Activated T-cell treated with anti-CD3 and anti-CD28 coated beads for 4 hours (primary cell): Measurements from ENCODE around the gene NUDT9.
"Not testable (repeated sequence)": the region's sequence is repeated elsewhere in the genome, so short reads cannot be mapped to it uniquely, and the experiment has no call there.

ENCODE experiments used
- DNase-seq: peaks from one replicate; pipeline ENCODE4 v3.0.0-alpha.2; 2020

The NUDT9 gene

GRCh38 chr4:87465739-87466366, 43.5 kb downstream of the NUDT9 start:
- no peak for DNase-seq

GRCh38 chr4:87469390-87469789, 47.0 kb downstream of the NUDT9 start:
- no peak for DNase-seq

GRCh38 chr4:87476934-87477333, 54.6 kb downstream of the NUDT9 start:
- DNase-seq, result no peak

- no peak for DNase-seq
These were observed 56.4 kb downstream of the NUDT9 start for GRCh38 chr4:87478732-87479250.

DNA sequence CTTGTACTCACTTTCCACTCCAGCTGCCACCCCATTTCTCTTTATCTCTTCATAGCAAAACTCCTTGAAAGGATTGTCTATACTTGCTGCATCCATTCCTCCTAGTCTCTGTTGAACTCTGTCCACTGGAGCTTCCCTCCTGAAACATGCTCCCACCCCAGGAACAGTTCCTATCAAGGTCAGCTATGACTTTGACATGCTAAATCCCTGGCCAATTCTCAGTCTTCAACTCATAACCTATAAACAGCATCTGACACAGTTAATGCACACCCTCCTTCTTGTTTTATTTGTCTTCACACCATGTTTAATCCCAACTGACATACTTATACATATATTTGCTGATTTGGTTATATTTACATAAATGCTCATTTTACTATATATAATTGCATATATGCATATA, 59.0 kb downstream of the NUDT9 start:
- no peak for DNase-seq

GRCh38 chr4:87483247-87483646, 60.9 kb downstream of the NUDT9 start:
- DNase-seq, result not testable (repeated sequence)

GRCh38 chr4:87488666-87489065, 66.3 kb downstream of the NUDT9 start:
- DNase-seq, result not testable (repeated sequence)

DNA sequence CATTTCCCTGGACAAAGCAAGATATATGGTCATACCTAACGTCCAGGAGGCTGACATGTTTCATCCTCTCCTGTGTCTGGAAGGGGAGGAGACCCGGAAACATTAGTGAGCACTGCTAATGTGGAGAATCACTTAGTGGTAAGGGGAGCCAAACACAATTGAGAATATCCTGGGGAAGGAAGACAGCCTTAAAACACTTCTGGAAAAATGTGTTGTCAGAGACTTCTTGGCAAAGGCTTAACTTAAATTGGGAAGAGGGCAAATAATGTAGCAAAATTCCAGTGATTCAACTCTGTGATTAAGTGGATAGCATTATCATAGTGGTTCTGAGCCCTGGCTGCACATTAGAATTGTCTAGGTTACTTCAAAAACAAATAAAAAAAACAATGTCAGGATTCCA, 67.3 kb downstream of the NUDT9 start:
- no peak for DNase-seq

GRCh38 chr4:87490664-87491369, 68.4 kb downstream of the NUDT9 start:
- no peak for DNase-seq

DNA sequence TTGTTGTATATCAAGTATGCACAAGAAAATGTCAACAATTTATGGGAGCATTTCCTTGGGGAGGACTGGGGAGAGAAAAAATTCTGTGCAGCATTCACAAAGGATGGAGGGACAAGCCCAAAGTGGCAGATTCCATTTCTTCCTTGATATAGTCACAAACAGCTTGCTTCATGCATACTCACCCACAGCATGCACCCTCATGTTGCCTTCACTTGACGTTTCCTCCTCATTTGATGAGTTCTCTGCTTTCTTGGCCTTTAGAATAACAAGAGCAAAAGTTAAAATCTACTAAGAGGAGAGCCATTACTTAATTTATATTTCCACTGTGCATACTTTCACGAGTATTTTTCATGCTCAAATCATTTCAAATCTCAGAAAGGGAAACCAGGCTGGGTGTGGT, 69.1 kb downstream of the NUDT9 start:
- DNase-seq, result no peak

GRCh38 chr4:87491851-87492250, 69.5 kb downstream of the NUDT9 start:
- not testable (repeated sequence) for DNase-seq

DNA sequence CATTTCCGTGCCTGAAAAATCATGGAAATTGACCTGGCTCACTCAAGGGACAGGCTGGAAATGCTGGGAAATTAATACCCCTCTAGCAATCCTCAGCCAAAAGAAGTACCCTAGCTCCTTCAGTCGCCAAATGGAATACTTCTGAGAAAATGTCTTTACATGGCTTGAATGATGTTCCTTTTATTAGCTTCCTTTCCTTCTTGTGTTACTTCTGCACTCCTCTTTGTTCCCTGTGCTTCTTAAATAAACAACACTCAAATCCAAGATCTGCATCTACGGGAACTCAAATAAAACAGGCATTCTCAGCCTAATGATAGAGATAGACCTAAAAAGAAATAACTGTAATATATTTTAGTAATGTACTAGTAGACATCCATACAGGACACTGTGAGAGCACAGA, 70.7 kb downstream of the NUDT9 start:
- no peak for DNase-seq

DNA sequence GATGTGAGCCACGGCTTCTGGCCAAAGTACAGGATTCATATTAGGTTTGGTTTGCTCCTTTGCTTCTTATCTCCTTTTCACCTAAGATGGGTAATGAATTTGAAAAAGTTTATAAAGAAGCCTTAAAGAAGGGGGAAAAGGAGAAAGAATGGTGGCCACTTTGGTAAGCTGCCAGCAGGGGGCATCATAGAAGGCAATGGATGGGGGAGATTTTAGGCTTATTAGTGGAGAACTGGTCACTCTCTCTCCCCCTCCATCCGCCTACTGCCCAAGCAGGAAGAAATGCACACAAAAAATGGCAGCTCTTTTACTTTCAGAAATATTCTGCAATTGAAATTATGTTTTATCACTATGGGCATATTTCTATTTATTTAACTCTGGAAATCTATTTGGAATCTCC, 74.8 kb downstream of the NUDT9 start:
- DNase-seq, result no peak

GRCh38 chr4:87497578-87497977, 75.2 kb downstream of the NUDT9 start:
- DNase-seq, result no peak

- DNase-seq, result no peak
These were observed 76.1 kb downstream of the NUDT9 start for GRCh38 chr4:87498446-87498900.

DNA sequence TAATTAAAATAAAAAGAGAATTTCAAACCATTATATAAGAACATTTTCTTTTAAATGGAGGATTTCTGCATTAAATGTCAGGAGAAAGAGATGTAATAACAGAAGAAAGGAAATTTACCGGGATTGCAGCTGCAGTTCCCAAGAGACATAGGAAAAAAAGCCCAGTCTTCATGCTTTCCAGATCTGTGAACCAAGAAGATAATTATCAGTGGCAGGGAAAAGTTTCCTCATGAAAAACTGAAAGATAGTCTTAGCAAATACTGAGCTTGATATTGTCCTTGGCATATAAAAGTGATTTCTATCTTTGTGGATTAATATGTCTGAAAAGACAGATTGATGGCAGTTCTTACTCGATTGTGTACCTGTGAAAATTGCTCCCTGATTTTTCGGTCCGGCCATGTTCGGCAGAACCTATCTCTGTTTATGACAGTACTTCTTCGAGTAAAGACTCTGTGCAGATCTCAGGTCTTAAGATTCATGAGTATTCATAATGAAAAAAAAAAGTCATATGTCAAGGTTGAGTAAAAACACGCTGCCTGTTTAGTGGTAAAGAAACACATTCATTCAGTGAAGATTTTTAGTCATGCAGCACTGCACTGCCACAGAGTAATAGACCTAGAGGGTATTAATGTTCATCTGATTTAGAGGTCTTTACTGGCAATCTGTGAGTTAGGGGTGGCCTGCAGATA, 77.2 kb downstream of the NUDT9 start:
- DNase-seq, result no peak

DNA sequence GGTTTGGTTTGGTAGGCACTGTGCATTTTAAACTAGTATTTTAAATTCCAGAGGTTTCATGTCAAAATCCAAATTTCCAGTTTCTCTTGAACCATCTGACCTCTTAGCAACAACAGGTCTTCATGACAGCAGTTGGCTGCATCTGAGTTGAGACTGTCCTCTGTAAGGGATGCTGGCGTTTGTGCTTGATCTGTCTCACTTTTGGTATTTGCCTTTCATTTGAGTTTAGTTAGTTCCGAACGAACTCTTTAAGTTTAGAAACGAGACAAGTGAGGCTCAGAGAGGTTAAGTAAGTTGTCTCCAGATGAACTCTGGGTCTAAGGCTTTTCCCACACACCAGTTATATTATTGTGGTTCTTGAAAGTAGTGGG, 77.7 kb downstream of the NUDT9 start:
- DNase-seq, result no peak

GRCh38 chr4:87502580-87503238, 80.3 kb downstream of the NUDT9 start:
- DNase-seq, result no peak

GRCh38 chr4:87505862-87506261, 83.5 kb downstream of the NUDT9 start:
- no peak for DNase-seq

DNA sequence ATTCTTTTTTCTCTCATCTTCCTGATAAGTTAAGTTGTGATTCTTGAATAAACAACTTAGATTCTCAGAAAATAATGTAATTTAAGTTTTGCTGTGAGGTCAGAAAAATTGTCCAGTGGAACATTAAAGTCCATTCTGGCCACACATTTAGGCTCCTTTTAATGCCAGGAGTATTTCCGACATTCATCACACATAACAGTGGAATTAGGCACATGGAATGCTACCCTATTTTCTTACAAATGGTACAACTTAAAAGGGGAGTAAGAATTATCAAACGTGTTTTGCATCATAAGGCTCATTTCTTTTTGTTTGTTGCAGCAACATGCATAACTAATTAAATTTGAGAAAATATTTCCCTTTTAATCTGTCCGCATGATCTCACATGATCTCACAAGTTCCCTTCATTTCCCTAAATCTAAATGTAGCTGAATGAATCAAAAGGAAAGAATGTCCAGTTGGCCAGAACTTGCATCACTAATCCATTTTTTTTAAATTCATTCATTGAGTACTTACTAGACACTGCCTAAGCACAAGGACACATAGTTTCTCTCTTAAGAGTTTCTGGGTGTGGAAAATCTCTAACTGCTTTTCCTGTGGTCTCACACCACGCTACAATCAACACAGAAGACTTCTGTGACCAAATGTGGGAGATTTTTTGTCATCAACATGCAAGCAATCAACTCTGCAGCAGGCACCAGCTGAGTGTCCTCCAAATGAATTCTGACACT, 84.8 kb downstream of the NUDT9 start:
- DNase-seq, result no peak
